Activated T-cell treated with anti-CD3 and anti-CD28 coated beads, Interleukin-2, amount 50 U/mL, for 24 hours (primary cell): ENCODE measurements around the gene BCKDHA.
A peak's percentile ranks its signal among the peaks of the same experiment; 100 is the strongest.
"Not testable (repeated sequence)": the region's sequence is repeated elsewhere in the genome, so short reads cannot be mapped to it uniquely, and the experiment has no call there.

Experiments used
- DNase-seq: peaks from one replicate; pipeline ENCODE4 v3.0.0-alpha.2; 2020
- H3K27ac Mint-ChIP-seq: 2 replicates; pipeline ENCODE4 v1.8.0; 2020; ENCODE audit warnings: mild to moderate bottlenecking, mixed read lengths
- H3K27me3 Mint-ChIP-seq: 2 replicates; pipeline ENCODE4 v1.8.0; 2020; ENCODE audit warnings: mixed read lengths
- H3K36me3 Mint-ChIP-seq: 2 replicates; pipeline ENCODE4 v1.8.0; 2020; ENCODE audit warnings: low read depth, mixed read lengths
- H3K4me1 Mint-ChIP-seq: 2 replicates; pipeline ENCODE4 v1.8.0; 2020; ENCODE audit warnings: low read depth, mixed read lengths
- H3K4me3 Mint-ChIP-seq: 2 replicates; pipeline ENCODE4 v1.8.0; 2020; ENCODE audit warnings: mild to moderate bottlenecking, moderate library complexity, mixed read lengths
- H3K9me3 Mint-ChIP-seq: 2 replicates; pipeline ENCODE4 v1.8.0; 2020; ENCODE audit warnings: mixed read lengths

Gene BCKDHA

GRCh38 chr19:41377977-41378709 lies 19.5 kb upstream of the BCKDHA start:
- Mint-ChIP-seq H3K4me1 (peaks cover 14% of the 10 kb centered on the region), H3K4me3 (no peak overlapping the region), H3K9me3 (no peaks in the 10 kb centered on the region), H3K27ac (peak overlapping the region; percentile 5), H3K36me3 (peaks cover 7% of the 10 kb centered on the region), H3K27me3 (no peaks in the 10 kb centered on the region)
- no peak for DNase-seq

- H3K27ac Mint-ChIP-seq, H3K4me1 Mint-ChIP-seq, DNase-seq, H3K4me3 Mint-ChIP-seq, H3K27me3 Mint-ChIP-seq, H3K9me3 Mint-ChIP-seq: not testable (repeated sequence)
- peaks cover 30% of the 10 kb centered on the region for H3K36me3 Mint-ChIP-seq
Measured at GRCh38 chr19:41381536-41381935, 16.1 kb upstream of the BCKDHA start.

GRCh38 chr19:41384351-41384750 lies 13.3 kb upstream of the BCKDHA start:
- DNase-seq = no peak
- Mint-ChIP-seq H3K4me1 (no peaks in the 10 kb centered on the region), H3K36me3 (peaks cover 54% of the 10 kb centered on the region), H3K4me3 (no peak overlapping the region), H3K27ac (peak overlapping the region; percentile 44), H3K9me3 (no peaks in the 10 kb centered on the region), H3K27me3 (no peaks in the 10 kb centered on the region)

GRCh38 chr19:41386442-41386841 lies 11.2 kb upstream of the BCKDHA start:
- H3K27me3 Mint-ChIP-seq = no peaks in the 10 kb centered on the region
- no peak overlapping the region for H3K4me3 Mint-ChIP-seq
- no peak for DNase-seq
- no peaks in the 10 kb centered on the region for H3K9me3 Mint-ChIP-seq
- H3K4me1 Mint-ChIP-seq = no peaks in the 10 kb centered on the region
- H3K27ac Mint-ChIP-seq = peak overlapping the region; percentile 18
- H3K36me3 Mint-ChIP-seq = peaks cover 74% of the 10 kb centered on the region

- H3K9me3 Mint-ChIP-seq = no peaks in the 10 kb centered on the region
- H3K36me3 Mint-ChIP-seq = peaks cover 78% of the 10 kb centered on the region
- no peak overlapping the region for H3K4me3 Mint-ChIP-seq
- H3K27ac Mint-ChIP-seq = no peak overlapping the region
- DNase-seq = no peak
- peaks cover 15% of the 10 kb centered on the region for H3K4me1 Mint-ChIP-seq
- no peaks in the 10 kb centered on the region for H3K27me3 Mint-ChIP-seq
Measured at GRCh38 chr19:41391618-41392017, 6.0 kb upstream of the BCKDHA start.

GRCh38 chr19:41392775-41393174 lies 4.8 kb upstream of the BCKDHA start:
- H3K9me3 Mint-ChIP-seq = no peaks in the 10 kb centered on the region
- H3K4me1 Mint-ChIP-seq = peaks cover 18% of the 10 kb centered on the region
- H3K27me3 Mint-ChIP-seq = no peaks in the 10 kb centered on the region
- DNase-seq = no peak
- H3K36me3 Mint-ChIP-seq = peaks cover 73% of the 10 kb centered on the region
- H3K27ac Mint-ChIP-seq = no peak overlapping the region
- no peak overlapping the region for H3K4me3 Mint-ChIP-seq

GRCh38 chr19:41395355-41395754 lies 2.3 kb upstream of the BCKDHA start:
- no peaks in the 10 kb centered on the region for H3K27me3 Mint-ChIP-seq
- H3K36me3 Mint-ChIP-seq = peaks cover 59% of the 10 kb centered on the region
- DNase-seq = no peak
- peak overlapping the region; percentile 99 for H3K4me3 Mint-ChIP-seq
- no peaks in the 10 kb centered on the region for H3K9me3 Mint-ChIP-seq
- peaks cover 35% of the 10 kb centered on the region for H3K4me1 Mint-ChIP-seq
- H3K27ac Mint-ChIP-seq = peak overlapping the region; percentile 79

GRCh38 chr19:41398050-41398418 lies 416 bp downstream of the BCKDHA start:
- no peaks in the 10 kb centered on the region for H3K27me3 Mint-ChIP-seq
- H3K4me3 Mint-ChIP-seq = peak overlapping the region; percentile 99
- no peak for DNase-seq
- peak overlapping the region; percentile 100 for H3K27ac Mint-ChIP-seq
- no peaks in the 10 kb centered on the region for H3K9me3 Mint-ChIP-seq
- H3K36me3 Mint-ChIP-seq = peaks cover 46% of the 10 kb centered on the region
- peaks cover 44% of the 10 kb centered on the region for H3K4me1 Mint-ChIP-seq

GRCh38 chr19:41398598-41398997 lies 980 bp downstream of the BCKDHA start:
- peak overlapping the region; percentile 99 for H3K4me3 Mint-ChIP-seq
- DNase-seq = no peak
- H3K27ac Mint-ChIP-seq = peak overlapping the region; percentile 100

GRCh38 chr19:41399091-41399490 lies 1.5 kb downstream of the BCKDHA start:
- peaks cover 39% of the 10 kb centered on the region for H3K36me3 Mint-ChIP-seq
- H3K4me3 Mint-ChIP-seq = peak overlapping the region; percentile 99
- no peak for DNase-seq
- no peaks in the 10 kb centered on the region for H3K27me3 Mint-ChIP-seq
- peaks cover 46% of the 10 kb centered on the region for H3K4me1 Mint-ChIP-seq
- peak overlapping the region; percentile 100 for H3K27ac Mint-ChIP-seq
- no peaks in the 10 kb centered on the region for H3K9me3 Mint-ChIP-seq

More at GRCh38 chr19:41398598-41398997, 980 bp downstream of the BCKDHA start:
- no peaks in the 10 kb centered on the region for H3K9me3 Mint-ChIP-seq
- peaks cover 44% of the 10 kb centered on the region for H3K36me3 Mint-ChIP-seq
- H3K27me3 Mint-ChIP-seq = no peaks in the 10 kb centered on the region
- H3K4me1 Mint-ChIP-seq = peaks cover 47% of the 10 kb centered on the region

- DNase-seq = no peak
- Mint-ChIP-seq H3K36me3 (peaks cover 39% of the 10 kb centered on the region), H3K27me3 (no peaks in the 10 kb centered on the region), H3K27ac (no peak overlapping the region), H3K4me3 (peak overlapping the region; percentile 99), H3K4me1 (peaks cover 46% of the 10 kb centered on the region), H3K9me3 (no peaks in the 10 kb centered on the region)
Measured at GRCh38 chr19:41399525-41399924, 1.9 kb downstream of the BCKDHA start.

- no peak for DNase-seq
- H3K27ac Mint-ChIP-seq = peak overlapping the region; percentile 8
- H3K27me3 Mint-ChIP-seq = no peaks in the 10 kb centered on the region
- peaks cover 36% of the 10 kb centered on the region for H3K4me1 Mint-ChIP-seq
- H3K36me3 Mint-ChIP-seq = peaks cover 29% of the 10 kb centered on the region
- no peak overlapping the region for H3K4me3 Mint-ChIP-seq
- H3K9me3 Mint-ChIP-seq = no peaks in the 10 kb centered on the region
Measured at GRCh38 chr19:41401483-41401882, 3.9 kb downstream of the BCKDHA start.

GRCh38 chr19:41402010-41402409 lies 4.4 kb downstream of the BCKDHA start:
- peaks cover 35% of the 10 kb centered on the region for H3K4me1 Mint-ChIP-seq
- no peaks in the 10 kb centered on the region for H3K27me3 Mint-ChIP-seq
- peaks cover 26% of the 10 kb centered on the region for H3K36me3 Mint-ChIP-seq
- H3K4me3 Mint-ChIP-seq = no peak overlapping the region
- H3K27ac Mint-ChIP-seq = peak overlapping the region; percentile 4
- no peak for DNase-seq
- no peaks in the 10 kb centered on the region for H3K9me3 Mint-ChIP-seq

- DNase-seq = no peak
- Mint-ChIP-seq H3K36me3 (peaks cover 18% of the 10 kb centered on the region), H3K27me3 (no peaks in the 10 kb centered on the region), H3K4me3 (no peak overlapping the region), H3K27ac (peak overlapping the region; percentile 63), H3K4me1 (peaks cover 28% of the 10 kb centered on the region), H3K9me3 (no peaks in the 10 kb centered on the region)
Measured at GRCh38 chr19:41403181-41403970, 5.8 kb downstream of the BCKDHA start.

- no peaks in the 10 kb centered on the region for H3K9me3 Mint-ChIP-seq
- no peak overlapping the region for H3K4me3 Mint-ChIP-seq
- peaks cover 25% of the 10 kb centered on the region for H3K36me3 Mint-ChIP-seq
- H3K27me3 Mint-ChIP-seq = no peaks in the 10 kb centered on the region
- no peak overlapping the region for H3K27ac Mint-ChIP-seq
- no peak for DNase-seq
- peaks cover 26% of the 10 kb centered on the region for H3K4me1 Mint-ChIP-seq
Measured at GRCh38 chr19:41405776-41406175, 8.2 kb downstream of the BCKDHA start.
